GM18858 (cell line): Measurements from ENCODE around the gene SLC34A2.
"Not testable (repeated sequence)": the region's sequence is repeated elsewhere in the genome, so short reads cannot be mapped to it uniquely, and the experiment has no call there.

ENCODE experiments used
- ATAC-seq: cut with Tn5 transposase; IDR thresholded peaks from one replicate; pipeline ENCODE4 v1.9.1; 2021; ENCODE audit not compliant: unreplicated experiment

Gene SLC34A2

DNA sequence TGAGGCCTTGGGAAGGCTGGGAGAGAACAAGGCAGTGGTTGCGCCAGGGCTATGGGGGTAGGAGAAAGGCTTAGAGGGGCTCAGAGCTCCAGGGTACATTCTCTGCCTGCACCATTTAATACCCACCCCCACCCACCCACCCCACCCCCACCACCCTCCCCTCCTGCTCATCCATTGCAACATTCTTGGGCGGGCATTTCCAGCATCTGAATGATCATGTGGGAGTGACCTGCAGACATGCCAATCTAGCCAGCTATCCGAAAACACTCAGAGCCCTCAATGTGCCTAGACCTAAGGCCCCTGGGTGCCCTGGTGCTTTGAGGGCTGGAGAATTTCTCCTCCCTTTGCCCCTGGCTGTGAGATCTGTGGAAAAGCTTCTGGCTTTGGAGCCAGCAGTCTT, 3.1 kb downstream of the SLC34A2 start:
- ATAC-seq: no peak

DNA sequence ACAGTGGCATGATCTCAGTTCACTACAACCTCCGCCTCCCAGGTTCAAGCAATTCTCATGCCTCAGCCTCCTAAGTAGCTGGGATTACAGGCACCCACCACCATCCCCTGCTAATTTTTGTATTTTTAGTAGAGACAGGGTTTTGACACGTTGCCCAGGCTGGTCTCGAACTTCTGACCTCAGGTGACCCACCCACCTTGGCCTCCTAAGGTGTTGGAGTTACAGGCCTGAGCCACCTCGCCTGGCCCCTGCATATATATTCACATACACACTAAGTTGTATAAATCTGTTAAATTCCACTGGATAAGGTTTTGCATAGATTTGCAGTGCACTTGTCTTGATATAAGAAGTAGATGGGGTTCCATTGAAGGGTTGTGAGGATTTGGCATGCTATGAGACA, 5.8 kb downstream of the SLC34A2 start:
- ATAC-seq: not testable (repeated sequence)

DNA sequence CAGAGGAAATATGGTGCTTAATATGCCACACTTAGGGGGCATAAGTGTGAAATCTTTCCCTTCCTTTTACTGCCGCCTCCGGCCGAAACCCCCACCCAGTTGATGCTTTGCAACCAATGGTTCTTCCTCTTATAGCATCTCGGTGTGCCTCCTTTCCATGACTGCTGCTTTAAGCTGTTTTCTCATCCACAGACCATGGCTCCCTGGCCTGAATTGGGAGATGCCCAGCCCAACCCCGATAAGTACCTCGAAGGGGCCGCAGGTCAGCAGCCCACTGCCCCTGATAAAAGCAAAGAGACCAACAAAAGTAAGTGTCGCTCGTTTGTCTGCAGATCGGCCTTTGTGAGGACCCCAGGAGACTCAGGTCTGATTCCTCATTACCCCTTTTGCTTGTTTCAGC, 6.7 kb downstream of the SLC34A2 start:
- ATAC-seq: no peak

DNA sequence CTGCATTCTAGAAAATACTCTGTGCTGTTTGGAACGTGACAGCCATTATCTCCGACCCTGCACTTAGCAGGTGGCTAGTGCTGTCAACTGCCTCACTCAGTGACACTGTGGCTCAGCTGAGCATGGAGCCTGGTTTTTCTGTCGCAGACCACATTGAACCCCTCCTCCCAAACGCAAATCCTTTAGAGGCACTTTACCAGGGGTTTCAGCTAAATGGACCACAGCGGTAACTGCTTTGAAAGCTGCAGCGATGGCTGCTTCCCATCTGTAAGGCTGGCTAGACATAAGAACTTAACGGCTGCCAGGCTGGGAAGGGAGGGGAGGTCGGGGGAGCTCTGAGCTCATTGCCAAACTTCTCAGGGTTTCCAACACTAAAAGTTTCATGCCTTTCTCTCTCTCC, 8.1 kb downstream of the SLC34A2 start:
- no peak for ATAC-seq

DNA sequence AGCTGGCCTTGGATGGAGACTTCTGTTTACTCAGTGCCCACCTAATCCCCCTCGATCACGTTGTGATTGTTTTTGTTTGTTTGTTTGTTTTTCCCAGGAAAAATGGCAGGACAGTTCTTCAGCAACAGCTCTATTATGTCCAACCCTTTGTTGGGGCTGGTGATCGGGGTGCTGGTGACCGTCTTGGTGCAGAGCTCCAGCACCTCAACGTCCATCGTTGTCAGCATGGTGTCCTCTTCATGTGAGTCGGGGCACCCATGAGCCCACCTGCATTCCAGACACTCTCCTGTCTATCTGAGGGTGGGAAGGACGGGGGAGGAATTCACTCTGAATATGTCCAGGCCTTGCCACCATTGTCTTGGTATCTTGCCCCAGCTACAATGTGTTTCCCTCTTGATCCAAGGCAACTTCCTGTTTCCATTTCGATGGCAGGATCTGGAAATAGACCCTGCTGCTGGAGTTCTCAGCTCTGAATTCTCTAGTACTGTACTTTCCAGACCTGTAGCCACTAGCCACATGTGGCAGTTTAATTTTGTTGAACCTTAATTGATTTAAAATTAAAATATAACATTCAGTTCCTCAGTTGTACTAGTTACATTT, 10.5 kb downstream of the SLC34A2 start:
- ATAC-seq: no peak

DNA sequence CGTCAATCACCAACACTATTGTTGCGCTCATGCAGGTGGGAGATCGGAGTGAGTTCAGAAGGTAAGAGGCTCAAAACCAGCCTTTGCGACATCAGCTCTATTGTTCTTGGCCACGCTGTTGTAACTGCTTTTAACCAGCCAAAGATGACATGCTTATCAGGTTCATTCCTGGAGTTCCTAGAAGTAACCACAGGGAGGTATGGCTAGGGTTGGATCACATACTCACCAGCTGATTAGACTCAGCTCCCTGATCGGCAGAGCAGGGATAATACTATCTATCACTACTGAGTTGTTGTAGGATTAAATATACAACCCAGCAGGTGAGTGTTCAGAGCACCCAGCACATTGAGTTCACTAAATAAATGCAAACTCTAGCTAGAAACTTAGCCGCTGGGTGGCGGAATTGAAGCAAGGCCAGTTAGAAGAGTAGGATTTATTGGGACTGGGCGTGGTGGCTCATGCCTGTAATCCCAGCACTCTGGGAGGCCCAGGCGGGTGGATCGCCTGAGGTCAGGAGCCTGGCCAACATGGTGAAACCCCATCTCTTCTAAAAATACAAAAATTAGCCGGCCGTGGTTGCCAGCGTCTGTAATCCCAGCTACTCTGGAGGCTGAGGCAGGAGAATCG, 12.4 kb downstream of the SLC34A2 start:
- no peak for ATAC-seq

DNA sequence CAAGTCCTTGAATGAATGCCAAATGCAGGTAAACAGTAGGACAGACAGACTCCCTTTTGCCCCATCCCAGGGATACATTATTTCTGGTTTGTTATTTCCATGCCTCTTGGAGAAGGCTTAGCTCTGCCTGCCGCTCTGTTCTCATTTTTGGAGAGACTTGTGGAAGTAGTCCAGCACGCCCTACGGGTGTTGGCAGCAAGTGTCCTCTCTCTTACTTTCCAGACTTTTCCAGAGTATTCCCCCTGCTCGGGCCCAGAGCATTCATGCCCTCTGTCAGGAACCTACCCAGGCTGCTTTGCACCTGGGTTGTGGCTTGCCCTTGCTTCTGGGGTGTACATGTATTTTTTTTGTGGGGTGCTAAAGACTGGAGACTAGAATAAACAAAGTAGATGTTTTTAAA, 15.3 kb downstream of the SLC34A2 start:
- ATAC-seq: no peak

DNA sequence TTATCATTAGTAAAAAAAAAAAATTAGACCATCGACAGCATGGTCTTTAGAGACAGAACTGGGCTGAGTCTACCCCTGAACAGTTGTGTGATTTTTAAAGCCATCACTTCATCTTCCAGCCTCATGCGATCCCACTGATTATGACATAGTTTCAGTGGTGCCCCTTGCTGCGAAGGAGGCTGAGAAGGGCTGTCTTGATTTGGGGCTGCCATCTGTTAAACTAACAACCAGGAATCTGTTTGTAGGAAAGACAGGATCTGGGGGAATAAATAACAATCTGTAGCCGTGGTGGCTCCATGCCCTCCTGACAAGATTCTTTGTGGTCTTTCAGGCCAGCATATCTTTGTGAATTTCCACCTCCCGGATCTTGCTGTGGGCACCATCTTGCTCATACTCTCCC, 17.1 kb downstream of the SLC34A2 start:
- no peak for ATAC-seq

DNA sequence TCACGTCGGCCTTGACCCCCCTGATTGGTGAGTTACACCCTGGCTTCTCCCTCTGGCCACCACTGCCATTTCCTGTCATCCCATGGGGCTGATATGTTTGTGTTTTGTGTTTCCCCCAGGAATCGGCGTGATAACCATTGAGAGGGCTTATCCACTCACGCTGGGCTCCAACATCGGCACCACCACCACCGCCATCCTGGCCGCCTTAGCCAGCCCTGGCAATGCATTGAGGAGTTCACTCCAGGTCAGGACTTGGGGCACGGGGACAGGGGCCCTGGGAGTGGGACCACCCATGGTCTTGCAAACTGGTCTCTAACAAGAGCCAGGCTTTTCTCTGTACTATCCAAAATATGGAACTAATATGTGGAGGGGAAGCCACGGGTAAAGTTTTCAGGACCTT, 18.7 kb downstream of the SLC34A2 start:
- no peak for ATAC-seq

DNA sequence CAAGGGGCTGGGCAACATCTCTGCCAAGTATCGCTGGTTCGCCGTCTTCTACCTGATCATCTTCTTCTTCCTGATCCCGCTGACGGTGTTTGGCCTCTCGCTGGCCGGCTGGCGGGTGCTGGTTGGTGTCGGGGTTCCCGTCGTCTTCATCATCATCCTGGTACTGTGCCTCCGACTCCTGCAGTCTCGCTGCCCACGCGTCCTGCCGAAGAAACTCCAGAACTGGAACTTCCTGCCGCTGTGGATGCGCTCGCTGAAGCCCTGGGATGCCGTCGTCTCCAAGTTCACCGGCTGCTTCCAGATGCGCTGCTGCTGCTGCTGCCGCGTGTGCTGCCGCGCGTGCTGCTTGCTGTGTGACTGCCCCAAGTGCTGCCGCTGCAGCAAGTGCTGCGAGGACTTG, 20.6 kb downstream of the SLC34A2 start:
- no peak for ATAC-seq

DNA sequence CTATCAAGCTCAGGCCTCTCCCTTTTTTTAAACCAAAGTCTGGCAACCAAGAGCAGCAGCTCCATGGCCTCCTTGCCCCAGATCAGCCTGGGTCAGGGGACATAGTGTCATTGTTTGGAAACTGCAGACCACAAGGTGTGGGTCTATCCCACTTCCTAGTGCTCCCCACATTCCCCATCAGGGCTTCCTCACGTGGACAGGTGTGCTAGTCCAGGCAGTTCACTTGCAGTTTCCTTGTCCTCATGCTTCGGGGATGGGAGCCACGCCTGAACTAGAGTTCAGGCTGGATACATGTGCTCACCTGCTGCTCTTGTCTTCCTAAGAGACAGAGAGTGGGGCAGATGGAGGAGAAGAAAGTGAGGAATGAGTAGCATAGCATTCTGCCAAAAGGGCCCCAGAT, 21.5 kb downstream of the SLC34A2 start:
- ATAC-seq: no peak

DNA sequence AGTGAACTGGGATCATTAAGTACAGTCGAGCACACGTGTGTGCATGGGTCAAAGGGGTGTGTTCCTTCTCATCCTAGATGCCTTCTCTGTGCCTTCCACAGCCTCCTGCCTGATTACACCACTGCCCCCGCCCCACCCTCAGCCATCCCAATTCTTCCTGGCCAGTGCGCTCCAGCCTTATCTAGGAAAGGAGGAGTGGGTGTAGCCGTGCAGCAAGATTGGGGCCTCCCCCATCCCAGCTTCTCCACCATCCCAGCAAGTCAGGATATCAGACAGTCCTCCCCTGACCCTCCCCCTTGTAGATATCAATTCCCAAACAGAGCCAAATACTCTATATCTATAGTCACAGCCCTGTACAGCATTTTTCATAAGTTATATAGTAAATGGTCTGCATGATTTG, 22.3 kb downstream of the SLC34A2 start:
- ATAC-seq: no peak

DNA sequence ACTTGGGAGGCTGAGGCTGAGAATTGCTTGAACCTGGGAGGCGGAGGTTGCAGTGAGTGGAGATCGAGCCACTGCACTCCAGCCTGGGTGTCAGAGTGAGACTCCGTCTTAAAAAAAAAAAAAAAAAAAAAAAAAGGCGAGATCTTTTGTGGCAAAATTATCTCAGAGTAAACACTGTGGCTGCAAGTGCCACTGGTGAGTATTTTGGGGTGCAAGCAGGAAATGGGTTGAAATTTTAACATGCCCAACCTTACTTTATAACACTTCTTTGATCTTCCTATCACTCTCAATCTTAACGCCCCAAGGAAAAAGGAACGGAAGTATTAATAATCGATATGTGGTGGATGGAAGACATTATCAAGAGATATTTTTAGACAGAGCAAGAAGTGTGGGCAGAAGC, 32.1 kb downstream of the SLC34A2 start:
- no peak for ATAC-seq

DNA sequence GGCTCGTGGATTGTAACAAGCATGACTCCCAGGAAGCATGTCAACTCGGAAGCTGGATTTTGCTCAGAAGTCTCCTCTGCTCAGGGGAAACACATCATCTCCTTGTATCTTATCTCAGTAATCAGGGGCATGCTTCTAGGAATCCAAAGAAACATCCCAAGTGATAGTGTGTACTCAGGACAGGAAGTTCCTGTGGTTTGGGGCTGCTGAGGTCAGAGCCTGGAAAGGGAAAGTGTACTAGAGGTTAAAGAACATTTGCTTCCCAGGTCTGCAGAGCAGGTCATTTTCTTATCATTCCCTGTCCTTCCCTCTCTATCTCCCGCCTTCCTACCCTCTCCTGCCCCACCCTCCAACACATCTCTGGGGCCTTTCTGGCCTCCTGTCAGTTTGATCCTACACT, 38.8 kb downstream of the SLC34A2 start:
- ATAC-seq: no peak

DNA sequence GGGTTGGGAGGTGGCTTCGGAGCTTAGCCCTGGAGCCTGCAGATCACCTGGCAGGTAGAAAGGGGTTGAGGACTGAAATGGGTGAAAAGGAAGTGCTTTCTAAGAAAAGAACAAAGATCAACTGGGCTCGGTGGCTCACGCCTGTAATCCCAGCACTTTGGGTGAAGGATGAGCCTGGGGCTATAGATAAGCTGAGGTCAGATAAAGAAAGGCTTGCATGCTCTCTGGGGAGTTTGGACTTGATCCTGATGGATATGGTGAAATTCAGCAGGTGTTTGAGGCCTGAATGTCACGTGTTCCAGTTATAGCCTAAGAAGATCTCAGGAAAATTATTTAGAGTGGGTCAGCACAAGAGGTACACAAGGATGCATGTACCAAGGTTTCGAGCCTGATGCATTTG, 40.8 kb downstream of the SLC34A2 start:
- no peak for ATAC-seq

DNA sequence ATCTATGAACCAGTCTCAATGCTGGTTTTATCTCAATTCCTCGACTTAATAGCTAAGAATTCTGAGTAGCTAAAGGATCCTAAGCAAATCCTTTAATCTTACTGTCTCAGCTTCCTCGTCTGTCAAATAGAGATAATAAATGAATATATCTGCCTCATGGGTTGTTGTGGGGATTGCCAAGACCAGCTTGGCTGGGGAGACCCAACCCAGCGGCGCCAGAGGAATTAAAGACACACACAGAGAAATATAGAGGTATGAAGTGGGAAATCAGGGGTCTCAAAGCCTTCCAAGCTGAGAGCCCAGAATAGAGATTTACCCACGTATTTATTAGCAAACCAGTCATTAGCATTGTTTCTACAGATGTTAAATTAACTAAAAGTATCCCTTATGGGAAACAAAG, 41.9 kb downstream of the SLC34A2 start:
- no peak for ATAC-seq

DNA sequence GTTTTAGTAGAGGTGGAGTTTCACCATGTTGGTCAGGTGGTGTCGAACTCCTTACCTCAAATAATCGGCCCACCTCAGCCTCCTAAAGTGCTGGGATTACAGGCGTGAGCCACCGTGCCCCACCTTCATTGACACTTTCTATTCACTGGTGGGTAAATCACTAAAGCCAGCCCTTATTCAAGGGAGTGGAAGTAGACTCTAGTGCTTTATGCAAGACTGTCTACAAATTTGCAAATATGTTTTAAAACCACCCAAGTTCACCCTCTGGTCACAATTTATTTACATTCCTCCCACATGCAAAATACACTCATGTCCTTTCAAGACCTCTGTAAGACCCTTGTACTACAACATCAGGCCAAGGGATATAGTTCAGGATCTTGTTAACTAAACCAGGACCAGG, 45.0 kb downstream of the SLC34A2 start:
- ATAC-seq: no peak

DNA sequence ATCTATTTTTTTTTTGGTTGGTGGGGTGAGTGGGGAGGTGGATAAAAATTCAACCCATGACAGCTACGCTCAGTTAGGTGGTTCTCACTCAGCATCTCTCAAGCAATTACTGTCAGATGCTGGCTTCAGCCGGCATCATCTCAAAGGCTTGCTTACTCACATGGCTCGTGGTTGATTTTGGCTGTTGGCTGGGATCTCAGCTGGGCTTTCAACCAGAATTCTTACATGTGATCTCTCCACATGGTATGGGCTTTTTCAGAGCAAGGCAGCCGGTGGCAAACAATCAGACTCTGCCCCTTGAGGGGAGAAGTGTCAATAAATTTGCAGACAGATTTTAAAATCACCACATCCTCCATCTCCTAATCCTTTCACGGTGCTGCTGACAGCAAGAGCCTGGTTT, 47.2 kb downstream of the SLC34A2 start:
- ATAC-seq: no peak

DNA sequence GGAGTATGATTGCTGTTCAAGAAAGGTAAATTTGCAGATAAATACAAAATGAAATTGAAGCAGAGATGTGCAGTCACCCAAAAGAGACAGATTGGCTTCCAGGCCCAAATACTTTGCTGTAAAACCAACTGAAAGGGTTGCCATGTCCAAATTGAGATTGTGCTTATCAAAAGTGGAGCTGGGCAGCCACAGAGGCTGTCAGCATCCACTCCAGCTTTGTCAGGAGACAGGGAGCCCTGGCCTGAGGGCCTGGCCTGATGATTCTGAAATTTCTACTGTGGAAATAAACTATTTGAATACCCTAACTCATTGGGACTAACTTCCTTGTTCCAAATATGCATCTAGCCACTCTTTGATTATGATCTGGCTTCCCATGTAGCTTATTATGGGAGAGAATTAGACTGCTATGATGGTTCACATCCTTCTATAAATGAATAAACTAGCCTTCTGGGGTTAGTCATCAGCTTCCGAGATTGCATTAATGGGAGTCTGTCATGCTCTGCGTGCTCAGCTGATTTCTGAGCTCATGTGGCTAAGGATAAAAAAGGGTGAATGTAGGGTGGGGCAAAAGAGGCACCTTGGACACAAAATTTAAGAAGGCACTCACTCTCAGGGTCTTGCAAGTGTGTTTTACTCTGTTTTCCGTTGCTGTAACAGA, 48.2 kb downstream of the SLC34A2 start:
- ATAC-seq: no peak

DNA sequence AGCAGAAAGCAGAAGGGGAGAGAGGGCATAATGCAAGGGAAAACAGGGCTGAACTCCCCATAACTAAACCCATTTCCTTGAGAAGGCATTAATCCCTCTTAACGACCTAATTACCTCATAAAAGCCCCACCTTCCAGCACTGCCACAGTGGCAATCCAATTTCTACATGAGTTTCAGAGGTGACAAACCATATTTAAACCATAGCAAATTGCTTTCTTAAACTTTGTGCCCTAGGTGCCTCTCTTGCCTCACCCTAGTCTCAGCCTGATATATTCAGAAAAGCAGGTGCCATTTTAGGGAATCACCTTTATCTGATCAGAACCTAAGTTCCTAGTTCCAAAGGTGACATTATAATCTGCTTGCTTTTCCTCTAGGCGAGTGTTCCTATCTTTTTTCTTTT, 48.9 kb downstream of the SLC34A2 start:
- ATAC-seq: no peak

DNA sequence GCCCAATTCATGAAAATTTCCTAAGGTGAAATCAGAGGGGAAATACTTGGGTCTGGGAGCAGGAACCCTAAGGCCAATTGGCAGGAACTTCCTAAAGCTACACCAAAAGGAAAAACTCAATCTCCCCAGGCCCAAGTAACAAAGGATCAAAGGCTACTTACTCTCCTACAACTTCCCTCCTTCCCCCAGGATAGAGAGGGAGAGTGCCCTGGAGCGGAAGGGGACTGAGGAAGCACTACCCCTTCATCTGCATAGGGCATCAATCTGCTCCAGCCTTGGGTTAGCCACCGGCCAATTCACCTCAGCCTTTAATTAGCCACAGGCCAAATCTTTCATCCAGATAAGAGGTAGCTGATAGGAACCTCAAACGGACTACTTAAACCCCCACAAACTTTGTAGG, 55.0 kb downstream of the SLC34A2 start:
- no peak for ATAC-seq

DNA sequence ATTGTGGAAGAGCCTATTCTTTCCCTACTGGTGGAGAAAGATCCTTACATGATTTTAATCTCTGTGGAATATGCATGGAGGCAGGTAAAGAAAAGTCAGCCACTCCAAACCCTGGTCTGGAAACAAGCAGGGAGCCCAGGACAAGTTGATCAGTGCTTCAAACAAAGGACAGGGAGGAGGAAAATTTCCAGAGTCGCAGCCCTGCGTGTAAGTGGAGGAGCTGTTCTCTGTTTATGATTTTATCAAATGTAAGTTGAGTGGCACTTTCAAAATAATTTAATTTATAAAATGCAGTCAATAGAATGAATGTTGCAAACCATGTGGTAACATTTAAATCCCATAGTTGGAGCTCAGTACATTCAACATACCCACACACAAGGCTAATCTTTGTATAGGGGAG, 57.0 kb downstream of the SLC34A2 start:
- no peak for ATAC-seq

DNA sequence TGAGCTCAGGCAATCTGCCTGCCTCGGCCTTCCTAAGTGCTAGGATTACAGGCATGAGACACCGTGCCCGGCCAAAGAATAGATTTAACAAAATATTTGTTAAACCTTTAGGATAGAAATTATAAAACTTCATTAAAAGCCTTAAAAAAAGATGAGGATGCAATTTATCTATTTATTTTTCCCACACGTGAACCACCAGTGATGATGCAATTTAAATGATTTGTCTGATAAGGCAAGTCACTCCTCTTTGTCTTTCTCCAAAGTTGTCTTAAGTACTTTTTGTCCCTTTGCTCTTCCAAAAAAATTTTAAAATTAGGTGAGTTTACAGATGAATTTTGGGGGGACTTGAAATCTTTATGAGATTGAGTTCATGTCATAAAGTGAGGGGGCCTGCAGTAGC, 58.2 kb downstream of the SLC34A2 start:
- ATAC-seq: no peak
